ENCODE measurements around the gene KCNAB2.

Gene KCNAB2

GRCh38 chr1:6148497-6149241 lies 103.0 kb downstream of the KCNAB2 start:
- DNase-seq (ENCODE audit: low read depth in 2 of 2), result peak; percentile 55 to 66

GRCh38 chr1:6149597-6149996 lies 103.9 kb downstream of the KCNAB2 start:
- DNase-seq (ENCODE audit: low read depth in 2 of 2), result no peak

- DNase-seq (ENCODE audit: low read depth in 2 of 2), result no peak
Observed at GRCh38 chr1:6150006-6150938, 104.6 kb downstream of the KCNAB2 start.
